Activated CD8-positive, alpha-beta T cell treated with anti-CD3 and anti-CD28 coated beads, Interleukin-2, amount 10 ng/mL, durations not matched to agents 7 days and 5 days (primary cell): Measurements from ENCODE around the gene FATE1. TPM values are rescaled to one million over a fixed set of nuclear protein-coding genes. Genes with fewer than 3 reads are reported as not detected.
A peak's percentile ranks its signal among the peaks of the same experiment; 100 is the strongest.

ENCODE experiments used
- ATAC-seq: fragments of 150-1000 bp; cut with Tn5 transposase; one replicate; pipeline ENCODE4 v1.10.0; 2021; ENCODE audit warnings: moderate library complexity
- CTCF ChIA-PET: fragments of 350-600 bp; sonication (Branson Sonifier 250); formaldehyde crosslinking; loops from one replicate; lab custom pipeline; 2021; ENCODE audit warnings: antibody characterized with exemption; lab: Charles Lee
- POLR2A ChIA-PET: fragments of 350-600 bp; sonication (Branson Sonifier 250); formaldehyde crosslinking; loops from one replicate; lab custom pipeline; 2021; ENCODE audit warnings: antibody characterized with exemption; lab: Charles Lee
- DNase-seq: peaks from one replicate; pipeline ENCODE4 v3.0.0-alpha.2; 2020
- H3K27ac Mint-ChIP-seq: one replicate; pipeline ENCODE4 v1.8.0; 2021; ENCODE audit warnings: mild to moderate bottlenecking, mixed read lengths
- H3K27me3 Mint-ChIP-seq: one replicate; pipeline ENCODE4 v1.8.0; 2021; ENCODE audit warnings: low read depth, mixed read lengths
- H3K36me3 Mint-ChIP-seq: one replicate; pipeline ENCODE4 v1.8.0; 2021; ENCODE audit warnings: low read depth, mixed read lengths
- H3K4me1 Mint-ChIP-seq: one replicate; pipeline ENCODE4 v1.8.0; 2021; ENCODE audit warnings: low read depth, mixed read lengths
- H3K4me3 Mint-ChIP-seq: one replicate; pipeline ENCODE4 v1.8.0; 2021; ENCODE audit warnings: mild to moderate bottlenecking, mixed read lengths
- H3K9me3 Mint-ChIP-seq: one replicate; pipeline ENCODE4 v1.8.0; 2022; ENCODE audit warnings: mixed read lengths; ENCODE audit not compliant: insufficient read depth
- total RNA-seq, 2 experiments: library from RNA; stranded (reverse); gene quantifications; one replicate each; pipeline ENCODE4 v1.2.3, GENCODE V29; 2021

The FATE1 gene
- total RNA-seq, 2 experiments from 2014 or later, result not detected

DNA sequence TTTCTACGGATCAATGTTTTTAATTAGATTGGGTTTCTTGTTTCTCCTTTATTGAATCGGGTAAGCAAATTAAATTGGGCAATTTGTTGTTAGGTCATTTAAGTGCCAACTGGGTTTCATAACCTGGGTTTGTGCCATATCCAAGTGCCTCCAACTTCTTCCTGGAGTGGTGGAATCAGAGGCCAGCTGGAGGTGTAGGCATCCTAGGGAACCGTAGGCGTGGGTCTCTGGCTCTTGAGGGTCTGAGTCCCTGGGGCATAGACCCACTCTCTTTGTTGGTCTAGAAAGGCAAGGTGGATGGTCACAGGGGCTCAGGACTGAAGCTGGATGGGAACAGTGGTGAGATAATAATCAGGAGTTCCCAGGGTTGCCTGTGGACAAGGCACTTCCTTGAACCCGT, 37.0 kb downstream of the FATE1 start:
- CTCF ChIA-PET, result interaction anchor here (3.5 kb wide), 1 partner anchor 880 kb away, joined by 18 read pairs; no protein-coding TSS in a partner anchor
- ATAC-seq (no peak), DNase-seq (no peak)
- Mint-ChIP-seq H3K27ac (no peak overlapping the region), H3K9me3 (no peaks in the 10 kb centered on the region), H3K36me3 (no peaks in the 10 kb centered on the region), H3K4me3 (no peak overlapping the region), H3K27me3 (peaks cover 2% of the 10 kb centered on the region), H3K4me1 (no peaks in the 10 kb centered on the region)
- POLR2A ChIA-PET, result no interaction called here

DNA sequence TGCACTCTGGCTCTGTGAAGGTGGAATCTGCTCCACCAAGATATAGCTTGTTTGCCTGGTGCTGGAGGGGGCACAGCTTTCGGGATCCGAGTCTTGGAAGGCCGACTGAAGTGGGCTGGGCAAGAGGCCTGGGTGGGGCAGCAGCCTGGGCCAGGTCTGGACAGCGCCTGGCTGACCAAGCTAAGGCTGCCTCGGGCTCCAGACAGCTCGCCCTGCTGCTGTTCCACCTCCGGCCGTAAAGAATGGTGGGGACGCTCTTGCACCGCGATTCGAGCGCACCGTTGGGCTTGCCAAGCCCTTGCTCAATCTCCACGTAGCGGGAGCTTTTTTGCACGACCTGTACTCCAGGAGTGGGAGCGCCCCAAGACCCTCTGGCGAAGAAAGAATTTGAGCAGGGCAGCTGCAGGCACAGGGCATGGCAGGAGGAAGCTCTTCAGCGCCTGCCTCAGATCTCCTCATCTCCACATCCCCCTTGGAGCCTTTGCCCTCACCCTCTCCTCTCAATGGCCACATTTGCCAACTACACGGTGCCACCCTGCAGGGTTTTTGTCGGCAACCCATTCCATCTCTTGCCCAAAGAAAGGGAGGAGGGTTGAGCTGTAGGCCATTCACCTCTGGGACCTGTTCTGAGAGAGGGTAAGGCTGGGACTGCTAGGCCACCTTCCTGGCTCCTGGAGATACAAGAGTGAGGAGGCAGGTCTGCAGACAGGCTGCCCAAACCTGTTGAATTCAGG, 37.6 kb downstream of the FATE1 start:
- ATAC-seq, result no peak
- Mint-ChIP-seq H3K36me3 (no peaks in the 10 kb centered on the region), H3K9me3 (no peaks in the 10 kb centered on the region), H3K4me1 (no peaks in the 10 kb centered on the region), H3K27ac (no peak overlapping the region), H3K27me3 (peaks cover 2% of the 10 kb centered on the region), H3K4me3 (no peak overlapping the region)
- POLR2A ChIA-PET, result no interaction called here
- DNase-seq, result peak; percentile 24
- CTCF ChIA-PET, result interaction anchor here (3.5 kb wide), 1 partner anchor 879 kb away, joined by 18 read pairs; no protein-coding TSS in a partner anchor

DNA sequence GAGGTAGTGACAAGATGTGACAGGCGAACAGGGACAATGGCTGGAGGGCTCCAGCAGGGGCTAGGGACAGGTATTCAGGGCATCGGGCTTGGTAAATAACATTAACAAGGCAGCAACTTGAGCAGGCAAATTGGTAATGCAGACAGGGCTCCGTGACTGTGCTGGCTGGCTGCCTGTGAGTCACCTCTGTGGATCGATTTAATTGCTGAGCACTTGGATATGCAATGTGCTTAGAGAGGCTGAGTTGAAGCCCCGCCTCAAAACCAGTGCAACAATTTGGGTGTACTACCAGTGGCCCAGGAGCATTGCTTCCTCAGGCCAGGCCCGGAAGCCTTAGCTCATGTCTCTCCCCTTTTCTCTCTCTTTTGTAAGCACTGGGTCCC, 38.2 kb downstream of the FATE1 start:
- Mint-ChIP-seq H3K27ac (no peak overlapping the region), H3K36me3 (no peaks in the 10 kb centered on the region), H3K4me3 (no peak overlapping the region), H3K27me3 (peaks cover 2% of the 10 kb centered on the region), H3K9me3 (no peaks in the 10 kb centered on the region), H3K4me1 (no peaks in the 10 kb centered on the region)
- ATAC-seq (no peak), DNase-seq (no peak)
- ChIA-PET POLR2A (no interaction called here), CTCF (interaction anchor here (3.5 kb wide), 1 partner anchor 879 kb away, joined by 18 read pairs; no protein-coding TSS in a partner anchor)

DNA sequence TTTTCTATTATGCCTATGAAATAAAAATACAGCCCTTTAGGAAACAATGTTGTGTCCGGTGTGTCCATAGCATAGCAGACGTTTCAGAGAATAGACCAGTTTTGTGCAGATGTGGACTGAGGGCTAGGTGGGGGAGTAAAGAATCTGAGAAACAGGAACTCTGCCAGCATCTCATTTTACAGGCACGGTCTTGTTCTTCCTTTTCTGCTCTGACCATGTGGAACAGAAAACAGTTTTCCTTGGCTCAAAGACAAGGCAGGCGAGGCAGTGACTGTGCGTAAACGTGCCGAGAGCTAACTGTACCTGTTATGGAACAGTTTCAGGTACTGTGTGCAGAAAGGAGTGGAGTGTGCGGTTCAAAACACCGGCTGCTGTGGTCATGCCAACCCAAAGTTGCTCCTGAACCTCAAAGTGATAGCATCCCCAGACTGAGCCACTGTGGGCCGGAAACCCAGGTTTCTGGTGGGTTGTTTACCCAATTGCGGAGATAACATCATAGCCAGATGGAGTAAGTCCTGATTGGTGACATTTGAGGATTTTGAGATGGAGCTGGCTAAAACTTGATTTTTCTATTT, 38.9 kb downstream of the FATE1 start:
- CTCF ChIA-PET, result no interaction called here
- H3K9me3 Mint-ChIP-seq, result no peaks in the 10 kb centered on the region
- H3K4me1 Mint-ChIP-seq, result no peaks in the 10 kb centered on the region
- no peak overlapping the region for H3K4me3 Mint-ChIP-seq
- ATAC-seq, result no peak
- no peaks in the 10 kb centered on the region for H3K36me3 Mint-ChIP-seq
- DNase-seq, result no peak
- H3K27ac Mint-ChIP-seq, result no peak overlapping the region
- POLR2A ChIA-PET, result no interaction called here
- H3K27me3 Mint-ChIP-seq, result peaks cover 2% of the 10 kb centered on the region

DNA sequence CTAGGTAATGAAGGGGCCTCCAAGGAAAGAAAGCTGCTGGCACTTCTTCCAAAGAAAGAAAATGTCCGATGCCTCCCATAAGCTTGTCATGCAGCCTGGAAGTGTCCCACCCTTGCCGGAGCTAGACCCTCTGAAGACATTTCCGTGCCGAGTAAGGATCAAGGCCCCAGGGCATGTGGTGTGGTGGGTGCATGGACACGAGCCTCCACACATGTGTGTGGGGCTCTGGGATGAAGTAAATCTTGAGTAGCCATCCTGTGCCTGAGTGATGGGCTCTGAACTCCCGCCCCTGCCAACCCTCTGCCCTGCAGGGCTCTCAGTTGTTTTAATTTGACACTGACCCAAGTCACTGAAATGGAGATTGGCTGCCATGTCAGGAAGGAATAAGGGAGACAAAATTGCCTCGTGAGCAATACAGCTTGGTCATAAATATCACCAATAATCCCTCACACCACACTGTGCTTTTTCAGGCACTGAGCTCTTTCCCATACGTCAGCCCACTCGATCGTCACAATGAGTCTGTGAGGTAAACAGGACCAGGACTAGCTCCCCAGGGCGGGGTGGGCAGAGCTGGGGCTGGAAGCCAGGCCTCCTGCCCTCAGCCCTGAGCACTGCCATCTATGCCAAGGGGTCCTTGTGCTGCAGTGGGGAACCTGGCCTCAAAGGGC, 43.3 kb downstream of the FATE1 start:
- POLR2A ChIA-PET, result no interaction called here
- H3K4me3 Mint-ChIP-seq, result no peak overlapping the region
- ATAC-seq (no peak), DNase-seq (no peak)
- CTCF ChIA-PET, result no interaction called here
- no peak overlapping the region for H3K27ac Mint-ChIP-seq
- no peaks in the 10 kb centered on the region for H3K27me3 Mint-ChIP-seq
- H3K4me1 Mint-ChIP-seq, result no peaks in the 10 kb centered on the region
- no peaks in the 10 kb centered on the region for H3K36me3 Mint-ChIP-seq
- no peaks in the 10 kb centered on the region for H3K9me3 Mint-ChIP-seq

DNA sequence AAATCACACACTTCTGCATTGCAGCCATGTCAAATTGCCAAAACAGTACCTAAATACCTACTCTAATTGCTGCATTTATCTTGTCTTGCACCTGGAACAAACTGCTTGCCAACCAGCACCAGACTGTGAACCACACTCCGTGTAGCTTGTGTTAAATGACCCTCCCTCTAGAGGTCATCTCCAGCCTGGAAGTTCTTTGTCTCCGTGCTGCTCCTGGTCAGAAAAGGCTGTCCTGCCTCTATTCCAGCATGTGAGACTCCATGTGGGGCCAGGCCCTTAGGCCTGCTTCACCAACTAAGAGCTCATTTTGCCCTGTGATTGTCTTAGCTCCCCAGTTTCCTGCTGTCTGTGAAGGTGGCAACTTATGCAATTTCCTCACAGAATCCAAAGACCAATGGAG, 47.0 kb downstream of the FATE1 start:
- no peak overlapping the region for H3K4me3 Mint-ChIP-seq
- no peak overlapping the region for H3K27ac Mint-ChIP-seq
- H3K4me1 Mint-ChIP-seq, result no peaks in the 10 kb centered on the region
- no peaks in the 10 kb centered on the region for H3K27me3 Mint-ChIP-seq
- DNase-seq (no peak), ATAC-seq (no peak)
- ChIA-PET CTCF (no interaction called here), POLR2A (no interaction called here)
- no peaks in the 10 kb centered on the region for H3K9me3 Mint-ChIP-seq
- H3K36me3 Mint-ChIP-seq, result no peaks in the 10 kb centered on the region

DNA sequence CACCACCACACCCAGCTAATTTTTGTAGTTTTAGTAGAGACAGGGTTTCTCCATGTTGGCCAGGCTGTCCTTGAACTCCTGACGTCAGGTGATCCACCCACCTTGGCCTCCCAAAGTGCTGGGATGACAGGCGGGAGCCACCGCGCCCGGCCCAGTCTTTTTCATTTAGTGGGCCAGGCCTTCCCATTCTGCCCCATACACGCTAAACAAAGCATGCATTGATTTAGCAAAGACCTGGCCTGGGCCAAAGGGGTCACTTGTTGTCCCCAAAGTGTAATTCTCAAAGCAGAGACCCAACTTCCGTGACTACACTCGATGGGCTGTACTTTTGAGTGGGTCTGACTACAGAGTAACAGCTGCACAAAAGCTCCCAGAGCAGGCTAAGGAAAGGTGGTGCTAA, 47.9 kb downstream of the FATE1 start:
- no peak overlapping the region for H3K27ac Mint-ChIP-seq
- DNase-seq (no peak), ATAC-seq (no peak)
- no peaks in the 10 kb centered on the region for H3K4me1 Mint-ChIP-seq
- no peaks in the 10 kb centered on the region for H3K36me3 Mint-ChIP-seq
- no peaks in the 10 kb centered on the region for H3K27me3 Mint-ChIP-seq
- H3K9me3 Mint-ChIP-seq, result no peaks in the 10 kb centered on the region
- ChIA-PET CTCF (no interaction called here), POLR2A (no interaction called here)
- H3K4me3 Mint-ChIP-seq, result no peak overlapping the region

DNA sequence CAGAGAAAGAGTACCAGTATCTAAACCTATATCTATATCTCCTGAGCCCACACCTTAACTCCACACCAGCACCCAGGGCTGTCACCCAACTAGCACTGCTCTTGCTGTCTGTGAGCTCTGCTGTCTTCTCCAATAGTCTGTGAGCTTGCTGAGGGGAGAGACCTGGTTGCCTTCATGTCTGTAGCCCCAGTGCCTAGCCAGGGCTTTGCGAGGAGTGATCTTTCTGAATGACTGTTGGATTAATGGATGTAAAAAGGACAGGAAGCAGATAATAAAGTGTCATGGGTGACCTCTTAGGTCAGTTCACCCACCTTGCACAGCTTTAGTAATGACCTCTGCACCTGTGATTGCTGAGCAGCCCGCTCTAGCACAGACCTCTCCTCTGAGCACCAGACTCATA, 49.2 kb downstream of the FATE1 start:
- H3K4me3 Mint-ChIP-seq, result no peak overlapping the region
- POLR2A ChIA-PET, result no interaction called here
- no peak overlapping the region for H3K27ac Mint-ChIP-seq
- DNase-seq, result no peak
- no peaks in the 10 kb centered on the region for H3K36me3 Mint-ChIP-seq
- H3K4me1 Mint-ChIP-seq, result no peaks in the 10 kb centered on the region
- CTCF ChIA-PET, result no interaction called here
- ATAC-seq, result no peak
- H3K9me3 Mint-ChIP-seq, result no peaks in the 10 kb centered on the region
- no peaks in the 10 kb centered on the region for H3K27me3 Mint-ChIP-seq

DNA sequence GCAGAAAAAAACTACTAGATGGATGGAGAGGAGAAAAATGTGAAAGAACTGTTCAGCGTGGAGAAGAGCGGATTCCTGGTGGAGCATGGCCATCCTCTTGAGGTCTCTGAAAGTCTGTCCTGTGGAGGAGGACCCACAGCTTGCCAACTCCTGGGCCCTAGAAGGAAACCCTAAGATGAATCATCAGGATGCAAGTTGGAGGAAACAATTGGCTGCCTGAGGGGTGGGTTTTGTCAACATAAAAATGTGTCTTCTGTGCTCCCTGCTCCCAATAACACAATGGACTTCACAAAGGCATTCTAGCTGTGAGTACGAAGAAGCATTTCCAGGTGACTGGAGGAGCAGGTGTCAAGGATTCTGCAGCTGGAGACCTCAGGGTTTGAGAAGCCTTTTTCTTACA, 55.9 kb downstream of the FATE1 start:
- no peak overlapping the region for H3K4me3 Mint-ChIP-seq
- ChIA-PET POLR2A (no interaction called here), CTCF (no interaction called here)

More for the DNA sequence above, 55.9 kb downstream of the FATE1 start:
- Mint-ChIP-seq H3K27ac (no peak overlapping the region), H3K27me3 (no peaks in the 10 kb centered on the region), H3K4me1 (no peaks in the 10 kb centered on the region), H3K36me3 (no peaks in the 10 kb centered on the region), H3K9me3 (no peaks in the 10 kb centered on the region)
- DNase-seq (no peak), ATAC-seq (no peak)

Other genes starting within 250 kb of the FATE1 start
- not detected for gene PASD1, start 152.4 kb upstream of the FATE1 start, total RNA-seq
- gene PRRG3, start 20.6 kb upstream of the FATE1 start, total RNA-seq, result not detected
- gene CNGA2, start 18.7 kb downstream of the FATE1 start, total RNA-seq, result not detected
- not detected for gene MAGEA4, start 196.9 kb downstream of the FATE1 start, total RNA-seq